Left lung (tissue), 10 donors: ENCODE measurements around the gene SFXN5. TPM values are rescaled to one million over a fixed set of nuclear protein-coding genes. Genes with fewer than 3 reads are reported as not detected.
A peak's percentile ranks its signal among the peaks of the same experiment; 100 is the strongest.

Experiments used
- ATAC-seq: fragments of 200-7000 bp; cut with Tn5 transposase; one replicate; pipeline ENCODE4 v1.9.1; 2020; ENCODE audit warnings: moderate library complexity
- DNase-seq, 4 donors: peaks; one replicate each; pipeline ENCODE4 v3.0.0-alpha.2; 2013 to 2020
- H3K27ac ChIP-seq, 2 donors: fragments of 200-600 bp; sonication (generic) in 1 of 2; one replicate each; pipeline versions ENCODE4 v1.5.0 to v1.8.0; 2020 to 2021
- H3K27me3 ChIP-seq, 2 donors: fragments of 200-600 bp; sonication (generic) in 1 of 2; one replicate each; pipeline versions ENCODE4 v1.5.0 to v1.8.0; 2020 to 2021
- H3K36me3 ChIP-seq, 2 donors: fragments of 200-600 bp; sonication (generic) in 1 of 2; one replicate each; pipeline versions ENCODE4 v1.5.0 to v1.8.0; 2020 to 2021
- H3K4me1 ChIP-seq, 2 donors: fragments of 200-600 bp; one replicate each; pipeline ENCODE4 v1.8.0; 2021
- H3K4me3 ChIP-seq, 2 donors: fragments of 200-600 bp; sonication (generic) in 1 of 2; one replicate each; pipeline versions ENCODE4 v1.5.0 to v1.8.0; 2020 to 2021; ENCODE audit warnings: mild to moderate bottlenecking in 1 of 2
- H3K9me3 ChIP-seq, 2 donors: fragments of 200-600 bp; sonication (generic) in 1 of 2; one replicate each; pipeline versions ENCODE4 v1.5.0 to v1.8.0; 2020 to 2021
- CTCF ChIP-seq, 2 donors: fragments of 200-600 bp; sonication (generic) in 1 of 2; IDR thresholded peaks; one replicate each; pipeline versions ENCODE4 v1.5.0 to v1.8.0; 2021; ENCODE audit warnings: antibody characterized with exemption in 2 of 2
- intact Hi-C, 2 donors: fragments of 100-400 bp; cut with DNase I; formaldehyde crosslinking; loops; one replicate each; pipeline versions ENCODE4 v1.11.2 to v1.14.2; 2022
- polyA plus RNA-seq, 6 donors: library from polyadenylated mRNA; unstranded; fragments of 120-200 nt; gene quantifications; one replicate each; pipeline ENCODE4 v1.2.1, GENCODE V29; 2013; ENCODE audit not compliant: insufficient read length in 6 of 6
- total RNA-seq, 2 donors: library from RNA; stranded (reverse); fragmentation: NEBNext Ultra II Directional; extraction: Animal tissue kit (Norgen Biotek cat#: 25700); gene quantifications; one replicate each; pipeline ENCODE4 v1.2.1, GENCODE V29; 2021
- donor health status: DM: no; HTN: yes; CAD: no.
- donor health status: DM: no; HTN: no; CAD: no.

Gene SFXN5
- total and polyA plus RNA-seq, 8 donors: 14.5 to 21.1 (median 15.8) TPM

DNA sequence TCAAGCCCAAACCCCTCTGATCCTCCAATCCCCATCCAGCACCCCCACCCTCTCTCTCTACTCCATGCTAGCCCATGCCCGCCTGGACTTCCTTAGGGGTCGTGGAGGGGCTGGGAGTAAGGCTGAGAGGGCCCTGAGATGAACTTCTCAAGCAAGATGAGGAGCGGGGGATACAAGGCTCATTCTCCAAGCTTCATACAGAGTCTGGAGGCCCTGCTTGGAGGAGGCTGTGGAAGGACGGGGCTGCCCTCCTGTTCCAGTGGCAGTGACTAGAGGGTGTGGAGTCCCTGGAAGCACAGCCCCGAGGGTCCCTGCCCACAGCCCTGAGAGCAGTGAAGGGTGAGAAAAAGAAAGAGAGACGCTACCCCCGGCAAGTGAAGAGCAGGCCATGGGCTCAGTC lies 108.6 kb downstream of the SFXN5 start:
- intact Hi-C loops: no loop called here
- ATAC-seq: no peak
- no peaks in the 10 kb centered on the region for H3K4me1 ChIP-seq
- DNase-seq: peak in 1 of 4 donors; percentile 24
- peaks cover 0 to 42% of the 10 kb centered on the region in 2 donors for H3K36me3 ChIP-seq
- H3K27me3 ChIP-seq: no peaks in the 10 kb centered on the region
- no peaks in the 10 kb centered on the region for H3K9me3 ChIP-seq
- H3K4me3 ChIP-seq: no peak overlapping the region
- H3K27ac ChIP-seq: no peak overlapping the region
- TF ChIP-seq CTCF (IDR thresholded peaks at IDR 0.05): no peak

DNA sequence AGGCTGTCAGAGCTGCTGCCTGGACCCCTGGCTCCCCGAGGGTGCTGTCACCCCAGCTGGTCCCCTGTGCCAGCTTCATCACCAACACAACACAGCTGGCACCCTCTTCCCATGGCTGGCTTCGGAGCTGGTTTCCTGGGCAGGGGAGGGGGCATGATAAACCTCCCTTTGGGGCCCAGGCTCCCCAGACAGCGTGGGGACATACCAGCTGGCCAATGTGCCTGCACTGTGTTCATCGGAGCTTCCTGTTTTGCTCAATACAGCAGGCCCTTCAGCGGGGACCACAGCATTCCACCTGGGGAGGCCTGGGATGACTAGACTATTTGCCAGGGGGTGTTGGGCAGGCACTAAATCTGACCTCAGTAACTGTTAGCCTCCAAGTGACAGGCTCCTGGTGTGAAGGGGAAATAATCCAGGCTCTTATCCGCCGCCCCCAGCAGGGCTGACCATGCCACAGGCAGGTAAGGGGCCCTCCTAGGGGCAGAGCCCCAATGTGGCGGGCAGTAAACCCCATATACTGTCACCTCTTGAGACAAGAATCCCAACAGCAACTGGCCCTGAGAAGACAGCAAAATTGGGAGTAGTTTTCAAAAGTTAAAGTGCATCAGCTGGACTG lies 109.6 kb downstream of the SFXN5 start:
- no peaks in the 10 kb centered on the region for H3K4me1 ChIP-seq
- no peaks in the 10 kb centered on the region for H3K27me3 ChIP-seq
- no peaks in the 10 kb centered on the region for H3K9me3 ChIP-seq
- no peak overlapping the region for H3K27ac ChIP-seq
- DNase-seq (peak in 1 of 4 donors; percentile 50), ATAC-seq (no peak)
- H3K36me3 ChIP-seq: peaks cover 0 to 41% of the 10 kb centered on the region in 2 donors
- TF ChIP-seq CTCF (IDR thresholded peaks at IDR 0.05): no peak
- H3K4me3 ChIP-seq: no peak overlapping the region
- intact Hi-C loops: no loop called here

- H3K9me3 ChIP-seq: no peaks in the 10 kb centered on the region
- intact Hi-C loops: no loop called here
- H3K27me3 ChIP-seq: no peaks in the 10 kb centered on the region
- peaks cover 0 to 37% of the 10 kb centered on the region in 2 donors for H3K36me3 ChIP-seq
- H3K4me1 ChIP-seq: peaks cover 0 to 5% of the 10 kb centered on the region in 2 donors
- TF ChIP-seq CTCF (IDR thresholded peaks at IDR 0.05): no peak
- H3K4me3 ChIP-seq: no peak overlapping the region
- no peak overlapping the region for H3K27ac ChIP-seq
- ATAC-seq (no peak), DNase-seq (peak in 1 of 4 donors; percentile 57)
Observed at GRCh38 chr2:72961036-72961720, 110.3 kb downstream of the SFXN5 start.

- Histone ChIP-seq H3K36me3 (peaks cover 0 to 31% of the 10 kb centered on the region in 2 donors), H3K27ac (no peak overlapping the region), H3K4me3 (no peak overlapping the region), H3K9me3 (no peaks in the 10 kb centered on the region), H3K4me1 (peaks cover 0 to 5% of the 10 kb centered on the region in 2 donors), H3K27me3 (no peaks in the 10 kb centered on the region)
- ATAC-seq (no peak), DNase-seq (peak in 1 of 4 donors; percentile 58)
- intact Hi-C loops: no loop called here
- TF ChIP-seq CTCF (IDR thresholded peaks at IDR 0.05): no peak
Observed at GRCh38 chr2:72959995-72960981, 111.2 kb downstream of the SFXN5 start.
